Fibroblast of lung (primary cell): Measurements from ENCODE around the gene S100A3.

Experiments used
- CTCF ChIP-seq, 2 donors: IDR thresholded peaks in 1 of 2; conservative IDR thresholded peaks in 1 of 2; 1 replicate in 1 of 2; 2 replicates in 1 of 2; pipeline ENCODE4 v1.5.1; 2011 to 2012; ENCODE audit warnings: low read length in 2 of 2, control low read depth in 1 of 2, inconsistent platforms in 1 of 2, low read depth in 1 of 2, mild to moderate bottlenecking in 1 of 2
- EZH2 ChIP-seq: IDR thresholded peaks from 2 replicates; pipeline ENCODE4 v1.5.1; 2012; ENCODE audit warnings: low read length, control low read depth, mild to moderate bottlenecking; ENCODE audit errors: missing control alignments

GRCh38 chr1:153533689-153534201 is 15.3 kb downstream of the S100A3 start:
- no peak for TF ChIP-seq CTCF (conservative IDR thresholded peaks at IDR 0.05 in 1 of 2, IDR thresholded peaks at IDR 0.05 in 1 of 2; ENCODE audit: low read depth in 1 of 2, low read length in 2 of 2)
- no peak for TF ChIP-seq EZH2
